Dendritic cell treated with granulocyte-macrophage colony-stimulating factor and Interleukin-4, amounts not matched to agents 40 ng/mL and 50 ng/mL, for 4 days (primary cell): ENCODE data around the gene C1orf21.

Experiments used
- H3K27ac Mint-ChIP-seq: one replicate; pipeline ENCODE4 v1.8.0; 2022; ENCODE audit warnings: mild to moderate bottlenecking, mixed read lengths
- H3K27me3 Mint-ChIP-seq: one replicate; pipeline ENCODE4 v1.8.0; 2022; ENCODE audit warnings: mild to moderate bottlenecking, mixed read lengths
- H3K36me3 Mint-ChIP-seq: one replicate; pipeline ENCODE4 v1.8.0; 2022; ENCODE audit warnings: low read depth, mixed read lengths
- H3K4me1 Mint-ChIP-seq: one replicate; pipeline ENCODE4 v1.8.0; 2022; ENCODE audit warnings: low read depth, mixed read lengths
- H3K4me3 Mint-ChIP-seq: one replicate; pipeline ENCODE4 v1.8.0; 2022; ENCODE audit warnings: mild to moderate bottlenecking, moderate library complexity, mixed read lengths
- H3K9me3 Mint-ChIP-seq: one replicate; pipeline ENCODE4 v1.8.0; 2022; ENCODE audit warnings: mixed read lengths
- intact Hi-C: fragments of 100-400 bp; cut with micrococcal nuclease; formaldehyde crosslinking; loops from one replicate; pipeline ENCODE4 v1.15.0; 2022

Gene C1orf21

DNA sequence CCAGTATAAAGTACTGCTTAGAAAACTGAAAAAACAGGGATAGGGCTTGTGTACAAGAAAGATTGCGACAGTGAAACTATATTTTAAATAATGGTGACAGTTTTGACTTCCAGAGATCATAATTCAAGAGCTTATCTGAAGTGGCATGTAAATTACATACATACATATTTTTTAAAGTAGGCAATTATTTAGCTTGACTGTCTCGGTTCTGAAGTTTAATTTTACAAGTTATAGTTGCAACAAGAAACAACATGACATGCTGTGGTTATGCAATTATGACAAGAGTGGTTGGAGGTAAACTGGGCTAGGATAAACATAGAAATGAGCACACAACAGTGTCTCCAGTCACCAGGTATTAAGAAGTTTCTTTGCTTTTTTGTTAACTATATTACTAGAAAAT lies 4.1 kb downstream of the C1orf21 start:
- Mint-ChIP-seq H3K36me3 (peaks cover 9% of the 10 kb centered on the region), H3K4me3 (no peak overlapping the region), H3K27ac (no peak overlapping the region), H3K27me3 (peaks cover 21% of the 10 kb centered on the region), H3K4me1 (peaks cover 24% of the 10 kb centered on the region), H3K9me3 (no peaks in the 10 kb centered on the region)
- intact Hi-C loops, result loop anchor here (10.0 kb wide), 1 partner anchor 274 kb away; no protein-coding TSS in a partner anchor

DNA sequence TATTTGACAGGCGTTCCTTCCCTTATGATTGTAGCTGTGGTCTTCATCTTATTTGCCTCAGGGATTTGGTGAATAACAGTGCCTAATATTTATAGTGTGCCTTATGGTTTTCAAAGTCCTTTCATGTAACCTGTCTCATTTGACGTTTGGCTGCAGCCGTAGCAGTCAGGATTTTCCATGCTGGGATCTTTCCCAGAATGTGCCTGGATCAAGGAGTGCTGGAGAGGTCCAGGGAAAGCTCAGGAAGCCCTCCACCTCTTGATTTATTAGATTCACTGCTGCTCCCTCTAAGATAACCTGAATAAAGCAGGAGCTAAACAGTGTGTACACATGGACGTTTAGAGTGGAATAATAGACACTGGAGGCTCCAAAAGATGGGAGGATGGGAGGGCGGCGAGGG lies 5.2 kb downstream of the C1orf21 start:
- Mint-ChIP-seq H3K9me3 (no peaks in the 10 kb centered on the region), H3K36me3 (peaks cover 2% of the 10 kb centered on the region), H3K27me3 (peaks cover 15% of the 10 kb centered on the region), H3K4me3 (no peak overlapping the region), H3K4me1 (peaks cover 24% of the 10 kb centered on the region), H3K27ac (no peak overlapping the region)
- intact Hi-C loops, result loop anchor here (10.0 kb wide), 1 partner anchor 273 kb away; no protein-coding TSS in a partner anchor

DNA sequence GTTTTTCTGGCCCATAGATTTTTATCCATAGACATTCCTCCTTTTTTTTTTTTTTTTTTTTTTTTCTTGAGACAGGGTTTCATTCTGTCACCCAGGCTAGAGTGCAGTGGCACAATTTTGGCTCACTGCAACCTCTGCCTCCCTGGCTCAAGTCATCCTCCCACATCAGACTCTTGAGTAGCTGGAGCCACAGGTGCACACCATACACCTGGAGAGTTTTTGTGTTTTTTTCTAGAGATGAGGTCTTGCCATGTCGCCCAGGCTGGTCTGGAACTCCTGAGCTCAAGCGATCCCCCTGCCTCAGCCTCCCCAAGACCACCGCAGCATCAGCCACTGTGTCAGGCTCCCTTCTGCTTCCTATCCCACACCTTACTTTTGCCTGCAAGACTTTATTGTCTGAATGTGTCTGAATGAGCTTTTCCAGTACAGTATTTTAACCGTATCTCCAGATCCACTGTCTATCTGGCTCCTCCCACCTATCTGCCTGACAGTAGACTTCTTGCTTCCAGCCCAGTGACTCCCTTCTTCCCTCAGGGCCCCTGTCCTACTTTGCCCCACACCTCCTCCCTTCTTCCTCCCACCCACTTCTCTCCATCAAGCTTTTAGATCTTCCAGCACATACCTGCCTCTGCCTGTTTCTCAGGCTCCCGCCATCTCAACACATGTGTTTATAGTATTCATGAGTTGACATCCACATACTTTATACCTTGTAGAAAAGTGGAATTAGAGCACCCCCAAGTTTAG lies 6.1 kb downstream of the C1orf21 start:
- Mint-ChIP-seq H3K4me1 (peaks cover 18% of the 10 kb centered on the region), H3K36me3 (no peaks in the 10 kb centered on the region), H3K4me3 (no peak overlapping the region), H3K27me3 (peaks cover 9% of the 10 kb centered on the region), H3K9me3 (no peaks in the 10 kb centered on the region), H3K27ac (no peak overlapping the region)
- intact Hi-C loops, result loop anchor here (10.0 kb wide), 1 partner anchor 272 kb away; no protein-coding TSS in a partner anchor

GRCh38 chr1:184393962-184394361 lies 7.1 kb downstream of the C1orf21 start:
- H3K9me3 Mint-ChIP-seq, result no peaks in the 10 kb centered on the region
- peaks cover 8% of the 10 kb centered on the region for H3K4me1 Mint-ChIP-seq
- intact Hi-C loops, result loop anchor here (10.0 kb wide), 1 partner anchor 271 kb away; no protein-coding TSS in a partner anchor
- H3K4me3 Mint-ChIP-seq, result no peak overlapping the region
- H3K27ac Mint-ChIP-seq, result no peak overlapping the region
- H3K27me3 Mint-ChIP-seq, result no peaks in the 10 kb centered on the region
- no peaks in the 10 kb centered on the region for H3K36me3 Mint-ChIP-seq

- H3K27ac Mint-ChIP-seq, result no peak overlapping the region
- no peak overlapping the region for H3K4me3 Mint-ChIP-seq
- no peaks in the 10 kb centered on the region for H3K27me3 Mint-ChIP-seq
- intact Hi-C loops, result loop anchor here (10.0 kb wide), 1 partner anchor 269 kb away; no protein-coding TSS in a partner anchor
- H3K9me3 Mint-ChIP-seq, result no peaks in the 10 kb centered on the region
- no peaks in the 10 kb centered on the region for H3K36me3 Mint-ChIP-seq
- H3K4me1 Mint-ChIP-seq, result peaks cover 7% of the 10 kb centered on the region
Observed at GRCh38 chr1:184395370-184395769, 8.5 kb downstream of the C1orf21 start.

DNA sequence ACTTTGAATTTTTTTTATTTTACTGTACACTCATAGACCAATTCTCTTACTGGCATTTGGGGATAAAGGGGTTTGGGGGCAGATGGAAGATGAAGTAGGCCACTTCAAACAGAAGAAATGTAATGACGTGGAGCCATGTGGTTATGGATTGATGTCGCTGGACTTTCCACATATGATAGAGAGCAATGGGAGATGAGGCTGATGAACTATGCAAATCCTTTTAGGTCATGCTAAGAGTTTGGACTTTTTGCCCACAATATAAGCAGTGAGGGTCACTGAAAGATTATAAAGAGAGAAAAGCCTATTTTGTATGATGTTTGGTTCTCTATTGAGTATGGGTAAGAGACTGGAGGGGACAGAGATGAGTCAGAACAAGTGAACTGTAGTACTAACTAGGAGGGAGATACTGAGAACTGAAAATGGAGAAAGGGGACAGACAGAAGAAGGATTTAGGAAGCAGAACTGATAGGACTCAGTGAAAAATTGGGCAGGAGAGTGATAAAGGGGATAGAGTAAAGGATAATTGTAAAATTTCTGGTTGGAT lies 9.2 kb downstream of the C1orf21 start:
- Mint-ChIP-seq H3K27ac (no peak overlapping the region), H3K9me3 (no peaks in the 10 kb centered on the region), H3K36me3 (no peaks in the 10 kb centered on the region), H3K4me3 (no peak overlapping the region), H3K4me1 (peaks cover 7% of the 10 kb centered on the region), H3K27me3 (no peaks in the 10 kb centered on the region)
- intact Hi-C loops, result loop anchor here (10.0 kb wide), 1 partner anchor 269 kb away; no protein-coding TSS in a partner anchor

GRCh38 chr1:184399192-184399847 lies 12.5 kb downstream of the C1orf21 start:
- no peak overlapping the region for H3K27ac Mint-ChIP-seq
- H3K4me3 Mint-ChIP-seq, result no peak overlapping the region
- H3K4me1 Mint-ChIP-seq, result peaks cover 7% of the 10 kb centered on the region
- H3K36me3 Mint-ChIP-seq, result no peaks in the 10 kb centered on the region
- H3K27me3 Mint-ChIP-seq, result no peaks in the 10 kb centered on the region
- intact Hi-C loops, result loop anchor here (10.0 kb wide), 1 partner anchor 265 kb away; no protein-coding TSS in a partner anchor
- H3K9me3 Mint-ChIP-seq, result no peaks in the 10 kb centered on the region

- no peaks in the 10 kb centered on the region for H3K36me3 Mint-ChIP-seq
- H3K4me1 Mint-ChIP-seq, result peaks cover 3% of the 10 kb centered on the region
- H3K9me3 Mint-ChIP-seq, result no peaks in the 10 kb centered on the region
- H3K27me3 Mint-ChIP-seq, result no peaks in the 10 kb centered on the region
- H3K4me3 Mint-ChIP-seq, result no peak overlapping the region
- intact Hi-C loops, result no loop called here
- H3K27ac Mint-ChIP-seq, result no peak overlapping the region
Observed at GRCh38 chr1:184403961-184404726, 17.3 kb downstream of the C1orf21 start.

DNA sequence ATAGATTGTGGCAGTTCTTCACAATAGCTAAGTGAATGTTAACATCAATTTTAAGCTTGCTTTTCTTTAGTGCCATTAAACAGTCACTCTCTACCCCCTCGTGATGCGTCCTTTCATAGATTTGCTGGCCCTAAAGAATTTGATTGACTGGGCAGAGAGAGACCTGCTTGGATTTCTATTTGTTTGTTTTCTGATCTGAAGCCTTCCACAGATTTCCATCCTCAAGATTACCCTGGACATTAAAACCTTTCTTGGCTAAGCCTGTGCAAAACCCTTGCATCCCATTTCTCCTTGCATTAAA lies 17.8 kb downstream of the C1orf21 start:
- Mint-ChIP-seq H3K4me1 (peaks cover 5% of the 10 kb centered on the region), H3K27ac (no peak overlapping the region), H3K36me3 (no peaks in the 10 kb centered on the region), H3K27me3 (no peaks in the 10 kb centered on the region), H3K9me3 (no peaks in the 10 kb centered on the region), H3K4me3 (no peak overlapping the region)
- intact Hi-C loops, result no loop called here

GRCh38 chr1:184405094-184405800 lies 18.4 kb downstream of the C1orf21 start:
- intact Hi-C loops, result no loop called here
- no peaks in the 10 kb centered on the region for H3K27me3 Mint-ChIP-seq
- peaks cover 5% of the 10 kb centered on the region for H3K4me1 Mint-ChIP-seq
- no peak overlapping the region for H3K27ac Mint-ChIP-seq
- no peak overlapping the region for H3K4me3 Mint-ChIP-seq
- no peaks in the 10 kb centered on the region for H3K36me3 Mint-ChIP-seq
- H3K9me3 Mint-ChIP-seq, result no peaks in the 10 kb centered on the region

- Mint-ChIP-seq H3K36me3 (no peaks in the 10 kb centered on the region), H3K9me3 (no peaks in the 10 kb centered on the region), H3K4me1 (peaks cover 5% of the 10 kb centered on the region), H3K27ac (no peak overlapping the region), H3K27me3 (no peaks in the 10 kb centered on the region), H3K4me3 (no peak overlapping the region)
- intact Hi-C loops, result no loop called here
Observed at GRCh38 chr1:184405801-184406142, 18.9 kb downstream of the C1orf21 start.

DNA sequence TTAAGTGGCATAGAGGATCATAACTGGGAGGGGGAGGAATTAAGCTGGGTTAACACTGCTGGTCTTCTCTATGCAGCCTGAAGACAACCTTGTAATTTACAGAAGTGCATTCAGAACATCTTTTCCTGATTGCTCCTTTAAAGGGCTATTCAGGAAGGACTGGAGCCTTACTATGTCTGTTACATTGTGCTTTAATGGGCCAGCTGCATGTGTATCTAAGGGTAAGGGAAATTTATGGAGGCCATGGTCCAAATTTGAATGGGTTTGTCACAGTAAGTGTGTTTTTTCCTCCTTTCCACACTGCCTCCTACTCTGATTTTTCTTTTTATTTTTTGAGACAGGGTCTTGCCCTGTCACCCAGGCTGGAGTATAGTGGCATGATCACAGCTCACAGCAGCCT lies 19.6 kb downstream of the C1orf21 start:
- intact Hi-C loops, result no loop called here
- Mint-ChIP-seq H3K4me3 (no peak overlapping the region), H3K27me3 (no peaks in the 10 kb centered on the region), H3K27ac (no peak overlapping the region), H3K9me3 (no peaks in the 10 kb centered on the region), H3K36me3 (no peaks in the 10 kb centered on the region), H3K4me1 (peaks cover 5% of the 10 kb centered on the region)

DNA sequence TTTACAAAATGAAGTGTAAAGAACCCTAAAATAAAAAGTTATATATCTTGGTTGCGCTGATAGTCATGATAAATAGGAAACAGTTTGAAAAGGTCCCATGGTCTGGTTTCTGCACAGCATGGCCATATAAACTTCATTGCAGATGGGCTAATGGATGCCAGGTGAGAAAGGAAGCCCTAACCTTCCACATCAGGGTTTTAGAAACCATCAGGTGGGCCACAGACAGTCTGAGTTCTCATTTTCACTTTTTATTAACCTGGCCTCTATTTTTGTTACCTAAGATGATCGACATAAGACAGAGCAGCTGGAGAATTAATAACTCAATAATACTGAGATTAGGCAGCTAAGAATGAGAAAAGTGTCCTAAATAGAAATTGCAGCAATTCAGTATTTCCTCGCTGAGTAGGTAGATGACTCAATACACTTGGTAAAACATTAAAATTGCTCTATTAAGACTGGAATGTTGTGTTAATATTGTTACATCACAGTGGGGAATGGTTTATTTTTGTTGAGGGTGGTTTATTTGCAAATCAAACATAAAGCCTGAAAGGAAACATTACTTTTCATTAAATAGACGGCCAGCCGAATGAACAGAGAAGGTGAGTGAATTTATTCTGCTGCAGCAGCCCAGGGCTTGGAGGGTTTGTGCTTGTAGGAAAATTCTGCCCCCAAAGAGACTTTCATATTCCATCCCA lies 21.1 kb downstream of the C1orf21 start:
- intact Hi-C loops, result no loop called here
- Mint-ChIP-seq H3K27ac (no peak overlapping the region), H3K4me1 (peaks cover 5% of the 10 kb centered on the region), H3K27me3 (no peaks in the 10 kb centered on the region), H3K9me3 (no peaks in the 10 kb centered on the region), H3K4me3 (no peak overlapping the region), H3K36me3 (no peaks in the 10 kb centered on the region)
